Activated T-helper 1 cell treated with Interleukin-2 at 50 U/mL for 16 hours (primary cell): ENCODE data around the gene ING4.
"Not testable (repeated sequence)": the region's sequence is repeated elsewhere in the genome, so short reads cannot be mapped to it uniquely, and the experiment has no call there.

Experiments
- DNase-seq: peaks from one replicate; pipeline ENCODE4 v3.0.0-alpha.2; 2020; ENCODE audit warnings: low read depth

ING4 gene

GRCh38 chr12:6662906-6663742 is at the start of gene ING4:
Gene ING4 (minus strand): TSS chr12:6663119. CDS start chr12:6663101, 18 bp downstream.
- peak; percentile 91 for DNase-seq

- no peak for DNase-seq
Observed at GRCh38 chr12:6708960-6709394, 46.1 kb upstream of the ING4 start.

DNA sequence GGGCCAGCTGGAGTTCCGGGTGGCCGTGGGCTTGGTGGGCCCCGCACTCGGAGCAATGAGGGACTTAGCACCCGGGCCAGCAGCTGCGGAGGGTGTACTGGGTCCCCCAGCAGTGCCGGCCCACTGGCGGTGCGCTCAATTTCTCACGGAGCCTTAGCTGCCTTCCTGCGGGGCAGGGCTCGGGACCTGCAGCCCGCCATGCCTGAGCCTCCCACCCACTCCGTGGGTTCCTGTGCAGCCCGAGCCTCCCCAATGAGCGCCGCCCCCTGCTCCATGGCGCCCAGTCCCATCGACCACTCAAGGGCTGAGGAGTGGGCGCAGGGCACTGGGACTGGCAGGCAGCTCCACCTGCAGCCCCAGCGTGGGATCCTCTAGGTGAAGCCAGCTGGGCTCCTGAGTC is 45.4 kb upstream of the ING4 start:
- not testable (repeated sequence) for DNase-seq

DNA sequence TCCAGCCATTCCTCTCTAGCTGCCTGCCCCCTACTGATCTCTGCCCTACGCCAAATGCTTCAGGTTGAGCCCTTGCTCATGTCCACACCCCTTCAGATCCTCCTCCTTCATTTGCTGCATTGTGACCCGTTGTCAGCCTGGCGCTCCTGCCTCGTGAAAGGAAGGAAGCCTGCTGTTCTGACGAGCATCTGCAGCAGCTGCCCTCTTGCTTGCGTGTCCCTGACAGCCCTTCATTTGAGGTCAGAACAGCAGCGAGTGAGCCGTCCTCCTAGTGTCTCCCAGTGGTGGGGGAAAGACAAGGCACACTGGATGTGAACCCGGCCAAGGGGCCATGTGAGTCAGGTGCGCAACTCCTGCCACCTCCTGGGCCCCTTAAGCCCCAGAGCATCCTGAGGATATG is 40.7 kb upstream of the ING4 start:
- no peak for DNase-seq

DNA sequence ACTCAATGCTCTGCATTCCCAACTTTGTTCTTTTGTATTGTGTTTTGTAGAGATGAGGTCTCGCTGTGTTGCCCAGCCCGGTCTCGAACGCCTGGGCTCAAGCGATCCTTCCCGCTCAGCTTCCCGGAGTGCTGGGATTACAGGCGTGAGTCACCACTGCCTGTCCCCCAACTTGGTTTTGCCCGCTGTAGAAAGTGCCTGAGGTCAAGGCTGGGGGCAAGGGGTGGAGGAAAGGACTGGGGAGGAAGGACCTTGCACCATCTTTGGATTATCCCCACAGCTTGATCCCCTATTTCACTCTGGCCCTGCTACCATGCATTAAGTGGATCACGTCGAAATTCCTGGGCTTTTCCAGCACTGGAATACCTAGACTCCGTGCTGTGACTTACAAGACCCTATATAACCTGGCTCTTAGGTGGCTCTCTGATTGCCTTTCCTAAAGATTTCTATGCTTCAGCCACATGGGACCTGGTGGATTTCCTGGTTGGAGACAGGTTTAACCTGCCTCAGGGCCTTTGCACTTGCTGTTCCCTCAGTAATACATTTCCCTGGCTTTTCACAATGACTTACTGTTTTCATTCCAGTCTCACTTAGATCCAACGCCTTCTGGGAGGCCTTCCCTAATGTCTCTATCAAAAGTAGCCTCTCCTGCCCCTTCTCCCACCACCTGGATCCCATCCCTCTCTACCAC is 38.3 kb upstream of the ING4 start:
- DNase-seq, result no peak

- DNase-seq, result peak; percentile 43
Observed at GRCh38 chr12:6700646-6701051, 37.7 kb upstream of the ING4 start, which contains the start of gene PIANP. Gene PIANP (minus strand): TSS chr12:6700815. CDS start chr12:6698061, 2,754 bp downstream.

DNA sequence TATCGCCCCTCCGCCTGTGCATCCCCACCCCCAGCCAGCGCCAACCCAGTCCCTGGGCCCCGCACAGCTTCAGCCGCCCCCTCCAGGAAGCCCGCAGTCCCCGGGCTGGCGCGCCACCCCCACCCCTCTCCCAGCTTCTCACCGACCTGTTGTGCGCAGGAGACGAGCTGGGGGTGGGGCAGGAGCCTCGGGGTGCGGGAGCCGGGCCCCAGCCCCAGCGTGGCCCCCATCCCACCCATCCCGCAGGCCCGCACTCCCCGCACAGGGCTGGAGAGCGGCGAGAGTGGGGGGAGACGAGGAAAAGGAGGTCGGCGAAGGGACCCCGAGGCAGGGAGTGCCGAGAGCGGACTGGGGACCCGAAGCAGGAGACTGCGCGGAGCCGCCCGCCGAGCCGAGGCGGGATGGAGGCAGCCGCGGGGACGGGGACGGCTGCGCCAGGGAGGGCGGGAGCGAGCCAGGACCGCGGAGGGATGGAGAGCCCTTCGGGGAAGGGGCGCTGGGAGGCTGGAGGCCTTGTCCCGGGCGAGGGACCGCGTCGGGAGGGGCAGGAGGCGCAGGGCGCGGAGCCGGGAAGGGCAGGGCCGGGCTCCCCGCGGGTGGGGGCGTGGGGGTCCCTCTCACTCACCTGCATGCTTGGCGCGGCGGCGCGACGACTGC is 37.2 kb upstream of the ING4 start:
- no peak for DNase-seq

- no peak for DNase-seq
Observed at GRCh38 chr12:6699259-6699988, 36.5 kb upstream of the ING4 start.

DNA sequence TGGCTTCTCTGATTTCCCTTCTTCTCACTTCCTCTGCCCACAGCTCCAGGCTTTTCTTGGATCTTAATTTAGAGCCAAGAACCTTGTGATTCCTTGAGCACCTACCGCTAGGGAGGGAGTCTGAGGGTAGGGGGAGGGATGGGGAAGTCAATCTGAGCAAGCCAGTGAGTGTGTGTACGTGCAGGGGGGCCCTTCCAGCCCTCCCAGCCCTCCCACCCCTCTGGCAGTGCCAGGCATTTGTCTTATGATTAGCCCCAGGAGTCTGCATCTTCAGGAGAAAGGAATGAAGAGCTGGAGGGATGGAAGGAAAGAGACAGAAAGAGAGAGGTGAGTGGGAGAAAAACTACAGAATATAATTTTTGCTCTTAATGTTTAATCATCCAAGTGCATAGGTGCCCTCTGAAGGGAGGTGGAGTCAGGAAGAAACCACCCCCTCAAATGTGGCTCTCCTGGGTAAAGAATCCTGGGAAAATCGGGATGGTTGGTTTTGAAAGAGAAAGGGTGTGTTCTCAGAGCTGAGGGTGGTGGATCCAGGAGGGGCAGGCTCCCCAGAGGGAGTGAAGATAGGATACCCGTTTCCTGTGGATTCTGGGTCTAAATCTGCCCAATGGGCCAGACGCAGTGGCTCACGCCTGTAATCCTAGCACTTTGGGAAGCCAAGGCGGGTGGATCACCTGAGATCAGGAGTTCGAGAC is 35.6 kb upstream of the ING4 start:
- DNase-seq, result no peak

GRCh38 chr12:6697584-6698351 is 34.8 kb upstream of the ING4 start:
- DNase-seq, result no peak

DNA sequence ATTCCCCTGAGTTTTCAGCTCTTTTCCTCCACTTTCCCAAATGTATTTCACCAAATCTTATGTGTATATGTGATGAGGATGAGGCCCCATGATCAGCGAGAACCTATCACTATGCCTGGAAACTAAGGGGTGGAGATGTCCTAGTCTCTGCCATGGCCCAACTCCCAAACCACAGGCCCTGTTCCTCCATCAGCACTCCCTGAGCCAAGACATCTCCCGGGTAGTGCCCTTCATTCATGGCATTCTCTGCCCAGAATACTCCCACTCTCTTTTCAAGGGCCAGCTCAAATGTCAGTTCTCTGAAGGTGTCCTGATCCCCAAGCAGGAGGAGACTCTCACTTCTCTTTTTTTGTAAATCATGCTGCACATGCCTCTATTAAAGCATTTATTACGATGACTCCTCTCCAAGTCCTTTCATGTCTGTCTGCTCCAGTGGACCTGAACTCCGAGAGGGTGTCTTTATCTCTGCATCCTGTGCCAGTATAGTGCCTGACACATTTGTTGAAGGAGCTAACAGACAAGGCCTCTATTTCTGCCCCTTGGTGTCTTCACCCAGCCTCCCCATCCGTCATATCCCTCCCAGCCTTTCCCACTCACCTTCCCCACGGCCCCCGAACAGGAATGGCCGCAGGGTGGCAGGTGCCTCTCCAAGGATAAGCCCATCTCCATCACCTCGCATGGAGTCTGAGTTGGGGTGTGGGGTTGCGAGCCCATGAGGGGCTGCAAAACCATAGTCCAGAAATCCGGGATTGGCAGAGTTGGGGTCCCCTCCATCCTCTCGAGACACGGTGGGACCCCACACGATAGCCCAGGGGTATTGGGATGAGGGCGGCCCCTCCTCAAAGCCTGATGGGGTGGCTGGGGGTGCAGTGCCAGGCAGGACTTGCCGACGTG is 34.0 kb upstream of the ING4 start:
- DNase-seq, result no peak

- DNase-seq, result no peak
Observed at GRCh38 chr12:6695313-6696045, 32.6 kb upstream of the ING4 start.

GRCh38 chr12:6694701-6695100 is 31.8 kb upstream of the ING4 start:
- no peak for DNase-seq

DNA sequence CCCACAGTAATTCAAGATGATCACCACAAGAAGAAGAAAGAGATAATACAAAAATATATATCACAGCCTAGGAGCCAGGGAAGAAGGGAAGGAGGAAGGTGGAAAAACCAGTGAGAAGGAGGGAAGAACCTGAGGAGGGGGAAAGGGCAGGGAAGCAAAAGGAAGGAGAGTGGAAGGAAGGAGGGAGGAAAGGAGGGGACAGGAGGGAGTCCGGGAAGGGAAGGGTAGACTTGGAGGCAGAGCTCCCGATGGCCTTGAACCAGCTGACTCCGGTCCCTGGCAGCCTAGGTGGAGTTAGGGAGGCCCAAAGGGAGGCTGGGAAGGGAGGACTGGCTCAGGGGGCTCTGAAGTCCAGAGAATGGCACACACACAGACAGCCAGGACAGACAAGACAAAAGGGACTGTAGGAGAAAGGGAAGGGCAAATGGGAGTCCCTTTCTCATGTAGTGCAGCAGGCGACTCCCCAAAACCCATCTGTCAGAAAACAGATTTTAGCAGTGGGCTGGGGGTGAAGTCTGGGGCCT is 31.0 kb upstream of the ING4 start:
- no peak for DNase-seq

- DNase-seq, result no peak
Observed at GRCh38 chr12:6692888-6693287, 30.0 kb upstream of the ING4 start.

- no peak for DNase-seq
Observed at GRCh38 chr12:6691473-6691872, 28.6 kb upstream of the ING4 start.

GRCh38 chr12:6688999-6689882 is 26.3 kb upstream of the ING4 start, which contains the start of gene ZNF384:
Gene ZNF384 (minus strand): TSS chr12:6689375. CDS start chr12:6679520, 9,855 bp downstream.
- peak; percentile 92 for DNase-seq
